Lower lobe of right lung (tissue), 2 donors: ENCODE data around the gene SLC6A6. TPM values are rescaled to one million over a fixed set of nuclear protein-coding genes. Genes with fewer than 3 reads are reported as not detected.

ENCODE experiments used
- ATAC-seq, 2 donors: fragments of 200-7000 bp; cut with Tn5 transposase; one replicate each; pipeline ENCODE4 v1.9.1; 2020 to 2022; ENCODE audit warnings: mild to moderate bottlenecking in 2 of 2, moderate library complexity in 2 of 2
- DNase-seq: peaks from one replicate; pipeline ENCODE4 v3.0.0-alpha.2; 2020
- H3K27ac ChIP-seq: fragments of 200-600 bp; one replicate; pipeline ENCODE4 v1.8.0; 2022
- H3K27me3 ChIP-seq: fragments of 200-600 bp; one replicate; pipeline ENCODE4 v1.8.0; 2022; ENCODE audit warnings: low read depth
- H3K36me3 ChIP-seq: fragments of 200-600 bp; one replicate; pipeline ENCODE4 v1.8.0; 2022; ENCODE audit warnings: mild to moderate bottlenecking
- H3K4me1 ChIP-seq: fragments of 200-600 bp; one replicate; pipeline ENCODE4 v1.8.0; 2022
- H3K4me3 ChIP-seq: fragments of 200-600 bp; one replicate; pipeline ENCODE4 v1.8.0; 2022; ENCODE audit warnings: mild to moderate bottlenecking
- H3K9me3 ChIP-seq: fragments of 200-600 bp; one replicate; pipeline ENCODE4 v1.8.0; 2022
- CTCF ChIP-seq: fragments of 200-600 bp; IDR thresholded peaks from one replicate; pipeline ENCODE4 v1.8.0; 2022; ENCODE audit warnings: antibody characterized with exemption, mild to moderate bottlenecking
- intact Hi-C: fragments of 100-400 bp; cut with DNase I; formaldehyde crosslinking; loops from one replicate; pipeline ENCODE4 v1.11.0; 2022
- total RNA-seq: library from RNA; stranded (reverse); fragmentation: NEBNext Ultra II Directional; extraction: Animal tissue kit (Norgen Biotek cat#: 25700); gene quantifications from one replicate; pipeline ENCODE4 v1.2.1, GENCODE V29; 2021
- donor health status: DM: no; HTN: yes; CAD: no; lungs with severe emphysema.

SLC6A6 gene
- total RNA-seq, 1 donor from 2014 or later, result 84.0 TPM

GRCh38 chr3:14535616-14536015, 133.2 kb downstream of the SLC6A6 start:
- no peak for ATAC-seq
- Histone ChIP-seq H3K27ac (no peak overlapping the region), H3K27me3 (peaks cover 8% of the 10 kb centered on the region), H3K4me3 (no peak overlapping the region), H3K36me3 (no peaks in the 10 kb centered on the region), H3K9me3 (no peaks in the 10 kb centered on the region), H3K4me1 (no peaks in the 10 kb centered on the region)
- intact Hi-C loops, result no loop called here
- DNase-seq, result peak; percentile 10
- TF ChIP-seq CTCF, result no peak

GRCh38 chr3:14536055-14536815, 133.8 kb downstream of the SLC6A6 start:
- peak; percentile 10 for DNase-seq
- Histone ChIP-seq H3K9me3 (no peaks in the 10 kb centered on the region), H3K27me3 (peaks cover 8% of the 10 kb centered on the region), H3K4me3 (no peak overlapping the region), H3K4me1 (no peaks in the 10 kb centered on the region), H3K27ac (no peak overlapping the region), H3K36me3 (no peaks in the 10 kb centered on the region)
- intact Hi-C loops, result no loop called here
- ATAC-seq, result no peak
- TF ChIP-seq CTCF, result no peak

GRCh38 chr3:14536837-14537589, 134.6 kb downstream of the SLC6A6 start:
- Histone ChIP-seq H3K27ac (no peak overlapping the region), H3K4me3 (no peak overlapping the region), H3K36me3 (no peaks in the 10 kb centered on the region), H3K4me1 (no peaks in the 10 kb centered on the region), H3K9me3 (no peaks in the 10 kb centered on the region), H3K27me3 (peaks cover 8% of the 10 kb centered on the region)
- intact Hi-C loops, result no loop called here
- no peak for TF ChIP-seq CTCF
- DNase-seq (peak; percentile 18), ATAC-seq (no peak)

- no peaks in the 10 kb centered on the region for H3K4me1 ChIP-seq
- no peak for ATAC-seq
- peaks cover 8% of the 10 kb centered on the region for H3K27me3 ChIP-seq
- no peak overlapping the region for H3K4me3 ChIP-seq
- peak; percentile 28 for DNase-seq
- TF ChIP-seq CTCF, result no peak
- no peaks in the 10 kb centered on the region for H3K36me3 ChIP-seq
- no peaks in the 10 kb centered on the region for H3K9me3 ChIP-seq
- H3K27ac ChIP-seq, result no peak overlapping the region
- intact Hi-C loops, result no loop called here
These were observed 135.4 kb downstream of the SLC6A6 start for GRCh38 chr3:14537590-14538450.

- H3K9me3 ChIP-seq, result no peaks in the 10 kb centered on the region
- peaks cover 8% of the 10 kb centered on the region for H3K27me3 ChIP-seq
- ATAC-seq, result no peak
- no peak overlapping the region for H3K27ac ChIP-seq
- TF ChIP-seq CTCF, result no peak
- no peaks in the 10 kb centered on the region for H3K36me3 ChIP-seq
- intact Hi-C loops, result no loop called here
- no peak overlapping the region for H3K4me3 ChIP-seq
- no peaks in the 10 kb centered on the region for H3K4me1 ChIP-seq
- peak; percentile 29 for DNase-seq
These were observed 136.2 kb downstream of the SLC6A6 start for GRCh38 chr3:14538451-14539088.
